Peyer's patch (tissue), 4 donors: ENCODE measurements around the gene TECPR2. TPM values are rescaled to one million over a fixed set of nuclear protein-coding genes. Genes with fewer than 3 reads are reported as not detected.

Experiments
- DNase-seq, 3 donors: peaks; one replicate each; pipeline ENCODE4 v3.0.0-alpha.2; 2017 to 2019
- H3K27ac ChIP-seq, 4 donors: fragments of 200-600 bp; sonication (generic); one replicate each; pipeline ENCODE4 v1.5.1; 2016 to 2019
- H3K27me3 ChIP-seq, 2 donors: fragments of 200-600 bp; sonication (generic); one replicate each; pipeline ENCODE4 v1.5.1; 2019
- H3K36me3 ChIP-seq, 3 donors: fragments of 200-600 bp; sonication (generic); one replicate each; pipeline ENCODE4 v1.5.1; 2016 to 2019
- H3K4me1 ChIP-seq, 4 donors: fragments of 200-600 bp; sonication (generic); one replicate each; pipeline ENCODE4 v1.5.1; 2016 to 2019
- H3K4me3 ChIP-seq, 4 donors: fragments of 200-600 bp; sonication (generic); 1 replicate in 3 of 4; 2 replicates in 1 of 4; pipeline ENCODE4 v1.5.1; 2016 to 2019; ENCODE audit warnings: mild to moderate bottlenecking in 1 of 4
- H3K9me3 ChIP-seq, 4 donors: fragments of 200-600 bp; sonication (generic); one replicate each; pipeline ENCODE4 v1.5.1; 2016 to 2019; ENCODE audit warnings: mild to moderate bottlenecking in 1 of 4
- POLR2A ChIP-seq, 2 donors: fragments of 450-650 bp; IDR thresholded peaks; one replicate each; pipeline ENCODE4 v1.5.1; 2017; ENCODE audit warnings: antibody characterized with exemption in 2 of 2, mild to moderate bottlenecking in 2 of 2, moderate library complexity in 2 of 2
- total RNA-seq, 4 donors: library from RNA; depleted of rRNA; stranded (reverse); fragments of >200 nt; gene quantifications; one replicate each; pipeline ENCODE4 v1.1.0, GENCODE V29; 2016
- TF ChIP-seq, protein P1 (sequence below), 6 experiments: fragments of 450-650 bp in 4 of 6; fragments of 200-600 bp in 2 of 6; sonication (generic) in 1 of 6; IDR thresholded peaks; one replicate each; pipeline ENCODE4 v1.5.1; 2017 to 2019; ENCODE audit warnings: antibody characterized with exemption in 6 of 6, mild to moderate bottlenecking in 3 of 6, moderate library complexity in 1 of 6

TECPR2 gene
- total RNA-seq, 4 donors from 2014 or later = 21.5 to 45.3 (median 22.4) TPM

- H3K4me3 ChIP-seq = no peak overlapping the region
- H3K9me3 ChIP-seq = no peaks in the 10 kb centered on the region
- peaks cover 0 to 31% (median 0%) of the 10 kb centered on the region in 4 donors for H3K4me1 ChIP-seq
- TF ChIP-seq POLR2A (IDR thresholded peaks at IDR 0.05) = no peak
- TF ChIP-seq, protein P1, sequence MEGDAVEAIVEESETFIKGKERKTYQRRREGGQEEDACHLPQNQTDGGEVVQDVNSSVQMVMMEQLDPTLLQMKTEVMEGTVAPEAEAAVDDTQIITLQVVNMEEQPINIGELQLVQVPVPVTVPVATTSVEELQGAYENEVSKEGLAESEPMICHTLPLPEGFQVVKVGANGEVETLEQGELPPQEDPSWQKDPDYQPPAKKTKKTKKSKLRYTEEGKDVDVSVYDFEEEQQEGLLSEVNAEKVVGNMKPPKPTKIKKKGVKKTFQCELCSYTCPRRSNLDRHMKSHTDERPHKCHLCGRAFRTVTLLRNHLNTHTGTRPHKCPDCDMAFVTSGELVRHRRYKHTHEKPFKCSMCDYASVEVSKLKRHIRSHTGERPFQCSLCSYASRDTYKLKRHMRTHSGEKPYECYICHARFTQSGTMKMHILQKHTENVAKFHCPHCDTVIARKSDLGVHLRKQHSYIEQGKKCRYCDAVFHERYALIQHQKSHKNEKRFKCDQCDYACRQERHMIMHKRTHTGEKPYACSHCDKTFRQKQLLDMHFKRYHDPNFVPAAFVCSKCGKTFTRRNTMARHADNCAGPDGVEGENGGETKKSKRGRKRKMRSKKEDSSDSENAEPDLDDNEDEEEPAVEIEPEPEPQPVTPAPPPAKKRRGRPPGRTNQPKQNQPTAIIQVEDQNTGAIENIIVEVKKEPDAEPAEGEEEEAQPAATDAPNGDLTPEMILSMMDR (IDR thresholded peaks at IDR 0.05) = no peak
- peaks cover 0 to 44% (median 0%) of the 10 kb centered on the region in 3 donors for H3K36me3 ChIP-seq
- H3K27ac ChIP-seq = no peak overlapping the region
- no peak for DNase-seq
- no peaks in the 10 kb centered on the region for H3K27me3 ChIP-seq
Measured at GRCh38 chr14:102440392-102440791, 77.7 kb downstream of the TECPR2 start.

DNA sequence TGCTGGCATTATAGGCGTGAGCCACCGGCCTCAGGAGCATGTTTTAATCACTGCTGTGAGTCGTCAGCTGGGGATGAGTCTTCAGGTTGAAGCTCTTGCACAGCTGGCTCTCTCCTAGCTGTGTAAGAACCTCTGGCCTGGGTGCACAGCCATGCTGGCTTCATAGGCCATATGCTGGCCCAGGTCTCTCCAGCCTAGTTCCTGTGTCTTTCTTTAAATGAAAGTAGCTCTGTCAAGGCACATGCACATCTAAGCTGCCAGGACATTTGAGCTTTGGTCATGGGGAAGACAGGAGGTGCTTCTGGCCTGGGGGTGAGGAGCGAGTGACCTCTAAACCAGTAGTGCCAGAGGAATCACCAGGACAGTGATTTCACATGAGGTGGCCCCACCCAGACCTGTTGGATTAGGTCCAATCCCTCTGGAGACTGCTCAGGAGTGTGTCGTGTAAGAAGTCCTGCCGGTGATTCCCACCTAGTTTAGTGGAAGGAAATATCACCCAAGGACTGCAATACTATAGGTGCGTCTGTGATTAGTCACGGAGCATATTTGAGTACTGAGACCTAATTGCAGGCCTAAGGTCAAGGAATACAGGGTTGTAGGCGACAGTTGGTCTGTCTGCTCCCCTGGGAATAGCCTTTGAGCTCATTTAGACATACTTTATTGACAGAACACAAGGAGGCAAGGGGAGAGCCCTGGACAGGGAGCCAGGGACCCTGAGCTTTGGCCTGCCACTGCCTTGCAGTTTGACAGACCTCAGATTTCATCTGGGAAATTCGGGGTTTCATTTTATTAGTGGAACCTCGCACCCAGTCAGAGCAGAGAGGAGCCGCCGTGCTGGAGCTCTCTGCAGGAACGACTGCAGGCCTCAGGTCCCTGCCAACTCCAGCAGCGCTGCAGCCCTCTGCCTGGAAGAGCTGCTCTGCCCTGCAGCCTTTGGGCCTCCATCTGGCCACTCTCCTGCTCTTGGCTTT is 79.8 kb downstream of the TECPR2 start:
- no peaks in the 10 kb centered on the region for H3K27me3 ChIP-seq
- peak in 2 of 3 donors; percentile 84 to 92 for DNase-seq
- peaks cover 0 to 65% (median 0%) of the 10 kb centered on the region in 3 donors for H3K36me3 ChIP-seq
- no peak overlapping the region for H3K4me3 ChIP-seq
- H3K9me3 ChIP-seq = no peaks in the 10 kb centered on the region
- H3K4me1 ChIP-seq = peaks cover 0 to 31% (median 0%) of the 10 kb centered on the region in 4 donors
- peak overlapping the region in 3 of 4 donors; percentile 67 to 86 (median 79) for H3K27ac ChIP-seq
- TF ChIP-seq, protein P1 (IDR thresholded peaks at IDR 0.05) = peak in 1 of 6 experiments; percentile 1
- TF ChIP-seq POLR2A (IDR thresholded peaks at IDR 0.05) = peak in 1 of 2 donors; percentile 36

- Histone ChIP-seq H3K9me3 (no peaks in the 10 kb centered on the region), H3K36me3 (peaks cover 0 to 73% (median 0%) of the 10 kb centered on the region in 3 donors), H3K27ac (no peak overlapping the region), H3K27me3 (no peaks in the 10 kb centered on the region), H3K4me1 (peaks cover 0 to 19% (median 0%) of the 10 kb centered on the region in 4 donors), H3K4me3 (no peak overlapping the region)
- no peak for TF ChIP-seq POLR2A (IDR thresholded peaks at IDR 0.05)
- TF ChIP-seq, protein P1 (IDR thresholded peaks at IDR 0.05) = no peak
- no peak for DNase-seq
Measured at GRCh38 chr14:102445066-102445465, 82.3 kb downstream of the TECPR2 start.

DNA sequence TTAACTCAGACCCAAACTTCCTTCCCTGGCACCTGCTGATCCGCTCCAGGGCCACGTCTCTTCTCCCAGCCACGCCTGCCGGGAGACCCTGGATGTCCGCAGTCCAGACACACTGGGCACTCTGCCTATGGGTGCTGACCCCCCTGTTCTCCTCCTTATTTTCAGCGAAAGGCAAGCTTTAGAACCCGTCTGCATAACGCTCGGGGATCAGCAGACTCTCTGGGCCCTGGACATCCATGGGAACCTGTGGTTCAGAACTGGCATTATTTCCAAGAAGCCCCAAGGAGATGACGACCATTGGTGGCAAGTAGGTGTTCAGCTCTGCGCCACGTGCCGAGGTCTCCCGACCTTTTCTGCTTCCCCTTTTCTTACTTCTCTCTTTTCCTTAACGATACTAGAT is 82.9 kb downstream of the TECPR2 start:
- Histone ChIP-seq H3K9me3 (no peaks in the 10 kb centered on the region), H3K36me3 (peaks cover 0 to 74% (median 0%) of the 10 kb centered on the region in 3 donors), H3K4me1 (peaks cover 0 to 19% (median 0%) of the 10 kb centered on the region in 4 donors), H3K4me3 (no peak overlapping the region), H3K27ac (no peak overlapping the region), H3K27me3 (no peaks in the 10 kb centered on the region)
- TF ChIP-seq POLR2A (IDR thresholded peaks at IDR 0.05) = no peak
- TF ChIP-seq, protein P1 (IDR thresholded peaks at IDR 0.05) = no peak
- DNase-seq = no peak

- Histone ChIP-seq H3K4me1 (no peaks in the 10 kb centered on the region), H3K4me3 (no peak overlapping the region), H3K27ac (no peak overlapping the region), H3K27me3 (no peaks in the 10 kb centered on the region), H3K9me3 (no peaks in the 10 kb centered on the region), H3K36me3 (peaks cover 0 to 77% (median 0%) of the 10 kb centered on the region in 3 donors)
- no peak for TF ChIP-seq POLR2A (IDR thresholded peaks at IDR 0.05)
- TF ChIP-seq, protein P1 (IDR thresholded peaks at IDR 0.05) = no peak
- peak in 1 of 3 donors; percentile 32 for DNase-seq
Measured at GRCh38 chr14:102450206-102451063, 87.7 kb downstream of the TECPR2 start.
